Liver (tissue), 9 donors: ENCODE measurements around the gene MEFV. TPM values are rescaled to one million over a fixed set of nuclear protein-coding genes. Genes with fewer than 3 reads are reported as not detected.

Experiments used
- DNase-seq: peaks from one replicate; pipeline ENCODE4 v3.0.0-alpha.2; 2017; ENCODE audit warnings: low spot score
- H3K27ac ChIP-seq, 2 donors: one replicate each; pipeline ENCODE4 v1.7.0; 2013; ENCODE audit warnings: inconsistent platforms in 2 of 2, low read length in 2 of 2, control low read depth in 1 of 2, low read depth in 1 of 2, mild to moderate bottlenecking in 1 of 2
- H3K27me3 ChIP-seq, 4 donors: one replicate each; pipeline versions ENCODE4 v1.6.1 to v1.7.0; 2013; ENCODE audit warnings: low read length in 3 of 4, inconsistent platforms in 1 of 4, mild to moderate bottlenecking in 1 of 4, moderate library complexity in 1 of 4; ENCODE audit not compliant: control insufficient read depth in 4 of 4, insufficient read depth in 4 of 4
- H3K36me3 ChIP-seq, 4 donors: one replicate each; pipeline versions ENCODE4 v1.6.1 to v1.7.0; 2013; ENCODE audit warnings: low read length in 3 of 4, mild to moderate bottlenecking in 3 of 4, low read depth in 1 of 4, moderate library complexity in 1 of 4; ENCODE audit not compliant: control insufficient read depth in 4 of 4, insufficient read depth in 3 of 4
- H3K4me1 ChIP-seq, 4 donors: one replicate each; pipeline versions ENCODE4 v1.6.1 to v1.7.0; 2013; ENCODE audit warnings: low read length in 3 of 4, mild to moderate bottlenecking in 3 of 4, moderate library complexity in 1 of 4; ENCODE audit not compliant: control insufficient read depth in 4 of 4, insufficient read depth in 4 of 4
- H3K4me3 ChIP-seq, 3 donors: one replicate each; pipeline versions ENCODE4 v1.6.1 to v1.7.0; 2013; ENCODE audit warnings: low read length in 3 of 3, control low read depth in 1 of 3, low read depth in 1 of 3, mild to moderate bottlenecking in 1 of 3
- H3K9ac ChIP-seq, 2 donors: one replicate each; pipeline ENCODE4 v1.7.0; 2013; ENCODE audit warnings: low read length in 2 of 2, mild to moderate bottlenecking in 2 of 2, moderate library complexity in 2 of 2, control low read depth in 1 of 2, low read depth in 1 of 2
- H3K9me3 ChIP-seq, 4 donors: one replicate each; pipeline versions ENCODE4 v1.6.1 to v1.7.0; 2013; ENCODE audit warnings: low read length in 3 of 4; ENCODE audit not compliant: control insufficient read depth in 4 of 4
- ATF3 ChIP-seq: IDR thresholded peaks from 2 replicates; pipeline ENCODE4 v1.6.1; 2016; ENCODE audit warnings: antibody characterized with exemption
- CTCF ChIP-seq: fragments of 150-350 bp; IDR thresholded peaks from 2 replicates; pipeline ENCODE4 v1.5.1; 2017; ENCODE audit warnings: improper control_type of control experiment, low read depth, low read length; ENCODE audit not compliant: missing input control
- EGR1 ChIP-seq, 2 donors: IDR thresholded peaks; 2 replicates each; pipeline ENCODE4 v1.6.1; 2016 to 2018; ENCODE audit warnings: antibody characterized with exemption in 2 of 2, low read depth in 2 of 2
- FOXA1 ChIP-seq: IDR thresholded peaks from 2 replicates; pipeline ENCODE4 v1.6.1; 2016; ENCODE audit warnings: antibody characterized with exemption
- FOXA2 ChIP-seq: IDR thresholded peaks from 2 replicates; pipeline ENCODE4 v1.6.1; 2016; ENCODE audit warnings: antibody characterized with exemption
- GABPA ChIP-seq, 2 donors: IDR thresholded peaks in 1 of 2; conservative IDR thresholded peaks in 1 of 2; 2 replicates each; pipeline ENCODE4 v1.6.1; 2016; ENCODE audit warnings: antibody characterized with exemption in 2 of 2, mild to moderate bottlenecking in 1 of 2, moderate library complexity in 1 of 2
- HNF4A ChIP-seq, 2 donors: conservative IDR thresholded peaks; 2 replicates each; pipeline ENCODE4 v1.6.1; 2016; ENCODE audit warnings: antibody characterized with exemption in 2 of 2, mild to moderate bottlenecking in 2 of 2
- HNF4G ChIP-seq: IDR thresholded peaks from 2 replicates; pipeline ENCODE4 v1.6.1; 2016; ENCODE audit warnings: antibody characterized with exemption
- JUND ChIP-seq, 2 donors: IDR thresholded peaks; 2 replicates each; pipeline ENCODE4 v1.6.1; 2016; ENCODE audit warnings: antibody characterized with exemption in 2 of 2
- MAX ChIP-seq: IDR thresholded peaks from 2 replicates; pipeline ENCODE4 v1.6.1; 2016; ENCODE audit warnings: antibody characterized with exemption
- NR2F2 ChIP-seq: IDR thresholded peaks from 2 replicates; pipeline ENCODE4 v1.6.1; 2016; ENCODE audit warnings: antibody characterized with exemption
- RAD21 ChIP-seq, 2 donors: IDR thresholded peaks; 2 replicates each; pipeline ENCODE4 v1.6.1; 2016; ENCODE audit warnings: antibody characterized with exemption in 2 of 2, mild to moderate bottlenecking in 2 of 2
- REST ChIP-seq: IDR thresholded peaks from 2 replicates; pipeline ENCODE4 v1.6.1; 2016; ENCODE audit warnings: antibody characterized with exemption, mild to moderate bottlenecking
- RXRA ChIP-seq, 2 donors: IDR thresholded peaks; 2 replicates each; pipeline ENCODE4 v1.6.1; 2017 to 2018; ENCODE audit warnings: antibody characterized with exemption in 2 of 2, mild to moderate bottlenecking in 1 of 2
- SP1 ChIP-seq: IDR thresholded peaks from 2 replicates; pipeline ENCODE4 v1.6.1; 2018; ENCODE audit warnings: antibody characterized with exemption, mild to moderate bottlenecking
- TAF1 ChIP-seq: conservative IDR thresholded peaks from 2 replicates; pipeline ENCODE4 v1.6.1; 2016; ENCODE audit warnings: antibody characterized with exemption, mild to moderate bottlenecking
- YY1 ChIP-seq: IDR thresholded peaks from 2 replicates; pipeline ENCODE4 v1.6.1; 2016; ENCODE audit warnings: antibody characterized with exemption, mild to moderate bottlenecking
- ZBTB33 ChIP-seq: IDR thresholded peaks from 2 replicates; pipeline ENCODE4 v1.6.1; 2016; ENCODE audit warnings: antibody characterized with exemption
- WGBS: extraction: QIAGEN DNeasy Blood & Tissue Kit; methylation state at CpG from one replicate; pipeline ENCODE4 v1.1.7; 2013; 5-methylcytosine and 5-hydroxymethylcytosine counted together
- polyA plus RNA-seq, 2 donors: library from polyadenylated mRNA; stranded (reverse) in 1 of 2; unstranded in 1 of 2; fragments of 200-250 nt in 1 of 2; fragments of >200 nt in 1 of 2; fragmentation: Nextera tagmentation in 1 of 2; extraction: Ambion mirVana in 1 of 2; gene quantifications; one replicate each; pipeline versions ENCODE4 v1.2.1 to v1.2.3, GENCODE V29; 2013 to 2015
- total RNA-seq, 2 donors: library from RNA; depleted of rRNA; stranded (reverse); fragments of >200 nt; gene quantifications; one replicate each; pipeline ENCODE4 v1.2.3, GENCODE V29; 2014
- donor health status: healthy.
- donor health status: healthy.
- donor health status: healthy.
- donor health status: healthy.
- donor health status: healthy.

MEFV gene
- total and polyA plus RNA-seq, 4 donors: 0.33 to 3.3 (median 0.79) TPM

GRCh38 chr16:3192476-3193019, 63.9 kb downstream of the MEFV start:
- DNase-seq: no peak
- Histone ChIP-seq H3K27me3 (peaks cover 0 to 17% (median 9%) of the 10 kb centered on the region in 4 donors), H3K36me3 (no peaks in the 10 kb centered on the region), H3K9ac (no peak overlapping the region), H3K4me3 (no peak overlapping the region), H3K9me3 (peaks cover 0 to 16% (median 1%) of the 10 kb centered on the region in 4 donors), H3K27ac (no peak overlapping the region), H3K4me1 (peaks cover 0 to 11% (median 3%) of the 10 kb centered on the region in 4 donors)
- 47% methylated on average over 36 of the region's 36 CpGs for WGBS
- no peak for TF ChIP-seq MAX
- no peak for TF ChIP-seq EGR1 (IDR thresholded peaks at IDR 0.05; ENCODE audit: low read depth in 2 of 2)
- TF ChIP-seq RAD21 (IDR thresholded peaks at IDR 0.05): no peak
- TF ChIP-seq FOXA2: no peak
- TF ChIP-seq ATF3: no peak
- TF ChIP-seq SP1: no peak
- TF ChIP-seq GABPA (IDR thresholded peaks at IDR 0.05 in 1 of 2, conservative IDR thresholded peaks at IDR 0.05 in 1 of 2): no peak
- TF ChIP-seq CTCF: no peak
- no peak for TF ChIP-seq YY1
- TF ChIP-seq FOXA1: no peak
- no peak for TF ChIP-seq JUND (IDR thresholded peaks at IDR 0.05)
- no peak for TF ChIP-seq TAF1
- no peak for TF ChIP-seq RXRA (IDR thresholded peaks at IDR 0.05)
- no peak for TF ChIP-seq HNF4A (conservative IDR thresholded peaks at IDR 0.05)
- no peak for TF ChIP-seq HNF4G
- TF ChIP-seq REST: no peak
- no peak for TF ChIP-seq NR2F2
- no peak for TF ChIP-seq ZBTB33

Other genes with a start within 250 kb of the MEFV start
- under 1 TPM; 0.05 to 0.25 TPM for gene CLDN9, start 243.7 kb downstream of the MEFV start, total RNA-seq
- gene CLDN9, start 243.7 kb downstream of the MEFV start, polyA plus RNA-seq: under 1 TPM; 0.25 to 0.32 TPM
- gene CLDN6, start 238.4 kb downstream of the MEFV start, total RNA-seq: under 1 TPM in 1 of 2 donors, not detected in 1; 0.75 TPM
- not detected for gene CLDN6, start 238.4 kb downstream of the MEFV start, polyA plus RNA-seq
- 1 to 10 TPM; 7.9 to 8.8 TPM for gene TNFRSF12A, start 236.3 kb downstream of the MEFV start, total RNA-seq
- 10 to 100 TPM in 1 of 2 donors, 1 to 10 TPM in 1; 9.4 to 35.5 TPM for gene TNFRSF12A, start 236.3 kb downstream of the MEFV start, polyA plus RNA-seq
- gene HCFC1R1, start 232.7 kb downstream of the MEFV start, total RNA-seq: 1 to 10 TPM; 1.4 to 2.2 TPM
- 10 to 100 TPM; 16.3 to 17.6 TPM for gene HCFC1R1, start 232.7 kb downstream of the MEFV start, polyA plus RNA-seq
- 10 to 100 TPM; 12.6 to 14.8 TPM for gene THOC6, start 232.6 kb downstream of the MEFV start, total RNA-seq
- gene THOC6, start 232.6 kb downstream of the MEFV start, polyA plus RNA-seq: 10 to 100 TPM; 10.8 TPM
- under 1 TPM in 1 of 2 donors, not detected in 1; 0.59 TPM for gene BICDL2, start 219.7 kb downstream of the MEFV start, total RNA-seq
- under 1 TPM; 0.15 to 0.33 TPM for gene BICDL2, start 219.7 kb downstream of the MEFV start, polyA plus RNA-seq
- 1 to 10 TPM in 1 of 2 donors, under 1 TPM in 1; 0.47 to 2.7 TPM for gene MMP25, start 210.1 kb downstream of the MEFV start, total RNA-seq
- 1 to 10 TPM in 1 of 2 donors, under 1 TPM in 1; 0.57 to 1.3 TPM for gene MMP25, start 210.1 kb downstream of the MEFV start, polyA plus RNA-seq
- gene IL32, start 191.0 kb downstream of the MEFV start, total RNA-seq: 100 to 1,000 TPM in 1 of 2 donors, 1 to 10 TPM in 1; 8.6 to 328 TPM
- gene IL32, start 191.0 kb downstream of the MEFV start, polyA plus RNA-seq: 100 to 1,000 TPM in 1 of 2 donors, 10 to 100 TPM in 1; 93.4 to 300 TPM
- gene ZSCAN10, start 157.3 kb downstream of the MEFV start, total RNA-seq: not detected
- gene ZSCAN10, start 157.3 kb downstream of the MEFV start, polyA plus RNA-seq: not detected
- 1 to 10 TPM; 4.1 to 6.9 TPM for gene ZNF205, start 144.0 kb downstream of the MEFV start, total RNA-seq
- gene ZNF205, start 144.0 kb downstream of the MEFV start, polyA plus RNA-seq: 1 to 10 TPM; 2.0 to 5.9 TPM
- 1 to 10 TPM; 1.9 to 4.5 TPM for gene ZNF213, start 121.6 kb downstream of the MEFV start, total RNA-seq
- 1 to 10 TPM in 1 of 2 donors, under 1 TPM in 1; 0.56 to 1.6 TPM for gene ZNF213, start 121.6 kb downstream of the MEFV start, polyA plus RNA-seq
- not detected for gene OR1F1, start 68.4 kb downstream of the MEFV start, total RNA-seq
- gene OR1F1, start 68.4 kb downstream of the MEFV start, polyA plus RNA-seq: not detected
- gene ZNF200, start 21.5 kb downstream of the MEFV start, total RNA-seq: 1 to 10 TPM; 4.5 to 5.3 TPM
- gene ZNF200, start 21.5 kb downstream of the MEFV start, polyA plus RNA-seq: 1 to 10 TPM; 1.8 to 2.3 TPM
- 10 to 100 TPM; 17.2 to 27.3 TPM for gene ZNF263, start 26.9 kb upstream of the MEFV start, total RNA-seq
- 1 to 10 TPM; 6.3 to 9.4 TPM for gene ZNF263, start 26.9 kb upstream of the MEFV start, polyA plus RNA-seq
- gene TIGD7, start 48.8 kb upstream of the MEFV start, total RNA-seq: 1 to 10 TPM; 1.8 to 2.6 TPM
- gene TIGD7, start 48.8 kb upstream of the MEFV start, polyA plus RNA-seq: under 1 TPM; 0.58 to 0.71 TPM
- 10 to 100 TPM; 11.0 to 17.2 TPM for gene ZNF75A, start 48.9 kb upstream of the MEFV start, total RNA-seq
- gene ZNF75A, start 48.9 kb upstream of the MEFV start, polyA plus RNA-seq: 1 to 10 TPM; 4.9 to 8.6 TPM
- gene OR2C1, start 99.3 kb upstream of the MEFV start, total RNA-seq: under 1 TPM; 0.08 to 0.19 TPM
- not detected for gene OR2C1, start 99.3 kb upstream of the MEFV start, polyA plus RNA-seq
- 1 to 10 TPM; 6.1 to 7.7 TPM for gene ZSCAN32, start 144.4 kb upstream of the MEFV start, total RNA-seq
- gene ZSCAN32, start 144.4 kb upstream of the MEFV start, polyA plus RNA-seq: 1 to 10 TPM; 4.2 to 5.9 TPM
- gene ZNF174, start 144.6 kb upstream of the MEFV start, total RNA-seq: 1 to 10 TPM; 4.2 to 4.6 TPM
- 1 to 10 TPM; 3.8 to 4.1 TPM for gene ZNF174, start 144.6 kb upstream of the MEFV start, polyA plus RNA-seq
- gene ZNF597, start 186.9 kb upstream of the MEFV start, total RNA-seq: 1 to 10 TPM; 1.2 to 1.7 TPM
- under 1 TPM; 0.53 to 0.54 TPM for gene ZNF597, start 186.9 kb upstream of the MEFV start, polyA plus RNA-seq
- 10 to 100 TPM; 11.3 to 21.3 TPM for gene NAA60, start 187.0 kb upstream of the MEFV start, total RNA-seq
- 10 to 100 TPM; 29.9 to 41.3 TPM for gene NAA60, start 187.0 kb upstream of the MEFV start, polyA plus RNA-seq
- not detected for gene C16orf90, start 238.9 kb upstream of the MEFV start, total RNA-seq
- not detected for gene C16orf90, start 238.9 kb upstream of the MEFV start, polyA plus RNA-seq
- 1 to 10 TPM; 4.4 to 5.2 TPM for gene CLUAP1, start 244.4 kb upstream of the MEFV start, total RNA-seq
- 1 to 10 TPM; 3.1 to 8.1 TPM for gene CLUAP1, start 244.4 kb upstream of the MEFV start, polyA plus RNA-seq